Cardiac septum (tissue), 1 donor: Measurements from ENCODE around the gene EPS15. TPM values are rescaled to one million over a fixed set of nuclear protein-coding genes. Genes with fewer than 3 reads are reported as not detected.
"Not testable (repeated sequence)": the region's sequence is repeated elsewhere in the genome, so short reads cannot be mapped to it uniquely, and the experiment has no call there.

Source experiments
- DNase-seq: peaks from one replicate; pipeline ENCODE4 v3.0.0-alpha.2; 2020; ENCODE audit warnings: low spot score
- intact Hi-C: fragments of 100-400 bp; cut with DNase I; formaldehyde crosslinking; loops from one replicate; pipeline ENCODE4 v1.14.0; 2022
- total RNA-seq: library from RNA; stranded (reverse); fragmentation: NEBNext Ultra II Directional; extraction: Animal tissue kit (Norgen Biotek cat#: 25700); gene quantifications from one replicate; pipeline ENCODE4 v1.2.1, GENCODE V29; 2021
- donor health status: DM: no; HTN: no; CAD: no.

The EPS15 gene
- total RNA-seq, 1 donor from 2014 or later, result 46.6 TPM

DNA sequence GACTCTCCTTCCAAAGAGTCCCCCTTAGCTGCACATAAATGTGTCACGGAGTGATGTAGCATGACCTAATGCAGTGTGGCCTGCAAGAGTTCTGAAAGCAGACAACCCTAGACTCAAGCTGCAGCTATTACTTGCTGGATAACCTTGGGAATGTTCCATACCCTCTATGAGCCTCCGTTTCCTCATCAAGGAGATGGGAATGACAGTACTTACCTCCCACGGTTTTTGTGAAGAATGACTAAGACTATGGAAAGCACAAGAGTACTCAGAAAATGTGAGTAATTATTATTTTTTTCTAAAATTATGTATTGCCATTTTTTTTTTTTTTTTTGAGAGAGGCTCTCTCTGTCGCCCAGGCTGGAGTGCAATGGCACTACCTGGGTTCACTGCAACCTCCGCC lies 191.7 kb downstream of the EPS15 start:
- DNase-seq, result no peak
- intact Hi-C loops, result no loop called here

DNA sequence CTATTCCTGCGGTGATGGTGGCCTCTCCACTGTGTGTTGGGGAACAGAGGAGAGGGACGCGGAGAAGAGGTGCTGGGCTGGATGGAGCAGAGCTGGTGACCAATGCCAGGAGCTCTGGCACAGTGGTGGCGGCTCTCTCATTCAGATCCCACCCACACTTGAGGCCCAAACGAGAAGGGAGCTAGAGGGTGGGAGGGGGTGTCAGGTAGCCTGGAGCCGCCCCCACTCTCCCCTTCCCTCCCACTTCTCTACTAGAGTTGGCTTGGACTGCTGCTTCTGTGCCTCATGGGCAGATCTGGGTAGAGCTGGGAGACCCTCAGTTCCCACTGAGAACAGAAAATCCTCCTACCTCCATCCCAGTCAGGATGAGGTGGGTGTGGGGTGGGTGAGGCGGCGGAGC lies 192.2 kb downstream of the EPS15 start:
- no peak for DNase-seq

DNA sequence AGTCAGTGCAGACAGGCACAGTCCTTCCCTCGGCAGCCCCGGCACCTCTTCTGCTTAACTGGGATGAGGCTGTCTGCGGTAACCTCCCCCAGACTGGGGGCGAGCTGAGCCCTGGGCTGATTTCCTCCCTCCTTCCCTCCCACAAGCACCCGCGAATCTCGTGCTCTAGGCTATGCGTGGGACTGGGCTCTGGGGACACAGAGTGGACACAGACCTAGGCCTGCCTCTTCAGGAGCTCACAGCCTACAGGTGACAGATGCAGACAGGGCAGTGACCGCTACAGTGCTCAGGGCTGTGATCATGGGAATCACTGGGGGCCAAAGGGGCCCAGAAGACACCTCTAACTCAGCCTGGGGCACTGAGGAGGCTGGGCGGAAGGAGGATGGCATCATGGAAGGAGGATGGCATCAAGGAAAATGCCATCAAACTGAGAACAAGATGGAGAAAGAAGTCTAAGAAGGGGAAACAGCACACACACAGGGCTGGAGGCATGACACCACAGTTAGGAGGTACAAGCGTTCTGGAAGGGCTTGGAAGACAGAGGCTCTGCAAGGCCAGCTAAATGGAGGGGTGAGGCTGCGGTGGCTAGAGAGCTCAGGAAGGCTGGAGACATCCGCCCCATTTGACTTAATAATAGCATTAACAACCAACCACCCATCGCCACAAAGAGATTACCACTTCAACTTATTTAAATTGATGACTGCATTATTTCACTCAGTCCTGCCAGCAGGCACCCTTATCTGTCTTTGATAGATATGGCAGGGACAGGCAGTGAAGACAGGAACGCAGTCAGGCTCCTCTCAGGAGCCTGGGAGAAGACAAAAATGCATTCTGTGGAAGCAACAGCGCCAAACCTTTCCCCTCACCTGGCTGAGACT lies 192.9 kb downstream of the EPS15 start:
- DNase-seq, result no peak
- intact Hi-C loops, result no loop called here

More for the DNA sequence above, 192.2 kb downstream of the EPS15 start:
- intact Hi-C loops, result no loop called here

DNA sequence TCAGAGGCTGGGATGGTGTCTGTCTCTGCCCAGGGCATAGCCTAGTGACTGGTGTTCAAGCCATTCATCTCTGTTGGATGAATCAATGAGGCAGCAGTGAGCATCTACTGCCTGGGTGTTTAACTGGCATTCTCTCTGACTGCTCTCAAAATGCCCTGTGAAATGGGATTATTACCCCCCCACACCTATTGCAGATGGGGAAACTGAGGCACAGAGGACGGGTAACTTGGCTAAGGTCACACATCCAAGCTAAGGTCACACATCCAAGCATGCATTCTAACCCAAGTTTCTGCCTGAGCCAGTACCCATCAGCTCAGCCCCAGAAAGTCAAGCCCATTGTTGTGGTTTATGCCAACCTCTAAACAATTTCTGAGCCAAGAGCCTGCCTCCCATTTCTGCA lies 193.7 kb downstream of the EPS15 start:
- intact Hi-C loops, result no loop called here
- DNase-seq, result no peak

DNA sequence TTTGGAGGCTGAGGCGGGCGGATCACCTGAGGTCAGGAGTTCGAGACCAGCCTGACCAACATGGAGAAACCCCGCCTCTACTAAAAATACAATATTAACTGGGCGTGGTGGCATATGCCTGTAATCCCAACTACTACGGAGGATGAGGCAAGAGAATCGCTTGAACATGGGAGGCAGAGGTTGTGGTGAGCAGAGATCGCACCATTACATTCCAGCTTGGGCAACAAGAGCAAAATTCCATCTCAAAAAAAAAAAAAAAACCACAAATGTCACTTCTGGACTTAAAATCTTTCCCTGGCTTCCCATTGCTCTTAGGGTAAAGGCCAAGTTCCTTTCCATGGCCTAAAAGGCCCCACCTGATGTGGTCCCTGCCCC lies 194.1 kb downstream of the EPS15 start:
- intact Hi-C loops, DNase-seq: not testable (repeated sequence)

DNA sequence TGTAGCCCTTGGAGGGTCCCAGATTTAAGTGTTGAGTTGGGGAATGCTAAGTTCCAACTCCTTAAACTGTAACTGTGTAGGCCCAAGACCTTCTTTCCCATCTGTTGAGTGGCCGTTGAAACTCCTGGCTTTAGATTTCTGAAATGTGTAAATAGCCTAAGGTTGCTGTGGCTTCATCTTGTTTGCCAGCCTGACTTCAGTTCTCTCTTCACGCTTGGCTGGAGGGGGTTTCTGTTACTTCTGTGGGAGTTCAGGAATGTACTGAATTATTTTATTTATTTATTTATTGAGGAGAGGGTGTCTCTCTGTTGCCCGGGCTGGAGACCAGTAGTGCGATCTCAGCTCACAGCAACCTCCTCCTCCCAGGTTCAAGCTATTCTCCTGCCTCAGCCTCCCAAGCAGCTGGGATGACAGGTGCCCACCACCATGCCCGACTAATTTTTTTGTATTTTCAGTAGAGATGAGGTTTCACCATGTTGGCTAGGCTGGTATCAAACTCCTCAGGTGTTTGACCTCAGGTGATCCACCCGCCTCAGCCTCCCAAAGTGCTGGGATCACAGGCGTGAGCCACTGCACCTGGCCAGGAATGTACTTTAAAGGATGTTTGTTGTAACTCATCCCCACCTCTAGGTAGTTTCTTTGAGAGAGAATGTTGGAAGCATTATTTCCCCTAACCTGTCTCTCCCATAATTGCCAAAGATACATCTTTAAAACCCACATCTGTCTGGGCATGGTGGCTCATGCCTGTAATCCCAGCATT lies 194.6 kb downstream of the EPS15 start:
- no peak for DNase-seq
- intact Hi-C loops, result no loop called here

DNA sequence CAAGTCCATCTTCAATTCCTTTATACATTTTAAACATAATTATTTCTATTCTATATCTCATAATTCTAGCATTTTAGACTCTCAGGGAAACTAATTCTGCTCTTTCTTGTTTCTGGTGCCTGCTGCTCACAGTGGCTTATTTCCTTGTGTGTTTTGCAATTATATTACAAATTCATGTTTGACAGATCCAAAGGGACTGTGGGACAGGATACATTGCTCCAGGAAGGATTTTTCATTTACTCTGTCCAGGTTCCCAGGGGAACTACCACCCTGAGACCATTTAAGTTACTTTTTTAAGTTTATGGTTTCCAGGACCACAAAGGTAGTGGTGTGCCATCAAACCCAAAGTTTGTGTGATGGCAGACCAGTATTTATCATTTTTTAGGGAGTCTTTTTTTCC lies 195.3 kb downstream of the EPS15 start:
- intact Hi-C loops, result no loop called here
- DNase-seq, result no peak

DNA sequence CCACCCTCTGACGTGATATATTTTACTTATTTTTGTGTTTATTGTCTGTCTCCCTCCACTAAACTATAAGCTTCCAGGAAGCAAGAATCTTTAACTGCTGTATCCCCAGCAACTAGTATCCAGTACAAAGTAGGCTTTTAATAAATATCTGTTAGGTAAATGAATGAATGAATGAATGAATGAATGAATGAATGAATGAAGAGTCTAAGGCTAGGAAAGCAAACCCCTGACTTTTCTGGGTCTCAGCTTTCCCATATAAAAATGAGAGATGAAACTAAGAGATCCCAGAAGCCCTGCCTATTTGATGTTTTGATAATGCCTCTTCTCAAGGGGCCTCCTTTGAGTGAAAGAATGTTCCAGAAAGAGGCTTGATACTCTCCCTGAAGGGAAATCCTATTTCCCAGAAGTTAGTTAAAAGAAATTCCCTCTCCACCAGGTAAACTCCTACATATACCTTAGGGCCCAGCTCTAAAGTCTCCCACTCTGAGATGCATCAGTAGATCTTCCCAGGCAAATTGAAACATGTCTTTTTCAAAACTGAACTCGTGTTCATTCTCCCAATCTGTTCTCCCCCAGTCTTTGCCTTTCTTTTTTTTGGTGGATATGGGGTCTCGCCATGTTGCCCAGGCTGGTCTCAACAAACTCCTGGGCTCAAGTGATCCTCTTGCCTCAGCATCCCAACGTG lies 196.5 kb downstream of the EPS15 start:
- no peak for DNase-seq
- intact Hi-C loops, result no loop called here

DNA sequence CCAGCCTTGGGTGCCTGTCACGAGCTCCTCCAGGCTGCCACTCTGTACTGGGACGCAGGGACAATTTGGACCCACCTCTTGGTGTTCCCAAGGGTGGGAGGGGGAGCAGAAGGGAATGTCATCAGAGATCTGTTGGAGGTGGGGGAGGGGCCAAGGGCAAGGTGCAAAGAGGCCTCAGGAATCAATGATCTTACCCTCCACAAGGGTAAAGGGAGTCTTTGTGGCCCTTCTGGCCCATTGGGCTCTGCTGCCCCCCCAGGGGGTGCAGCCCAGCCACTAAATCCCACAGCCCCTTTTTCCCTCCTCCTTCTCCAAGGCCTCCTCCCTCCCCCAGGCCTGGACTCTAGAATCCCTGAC lies 197.2 kb downstream of the EPS15 start:
- intact Hi-C loops, result no loop called here
- no peak for DNase-seq

DNA sequence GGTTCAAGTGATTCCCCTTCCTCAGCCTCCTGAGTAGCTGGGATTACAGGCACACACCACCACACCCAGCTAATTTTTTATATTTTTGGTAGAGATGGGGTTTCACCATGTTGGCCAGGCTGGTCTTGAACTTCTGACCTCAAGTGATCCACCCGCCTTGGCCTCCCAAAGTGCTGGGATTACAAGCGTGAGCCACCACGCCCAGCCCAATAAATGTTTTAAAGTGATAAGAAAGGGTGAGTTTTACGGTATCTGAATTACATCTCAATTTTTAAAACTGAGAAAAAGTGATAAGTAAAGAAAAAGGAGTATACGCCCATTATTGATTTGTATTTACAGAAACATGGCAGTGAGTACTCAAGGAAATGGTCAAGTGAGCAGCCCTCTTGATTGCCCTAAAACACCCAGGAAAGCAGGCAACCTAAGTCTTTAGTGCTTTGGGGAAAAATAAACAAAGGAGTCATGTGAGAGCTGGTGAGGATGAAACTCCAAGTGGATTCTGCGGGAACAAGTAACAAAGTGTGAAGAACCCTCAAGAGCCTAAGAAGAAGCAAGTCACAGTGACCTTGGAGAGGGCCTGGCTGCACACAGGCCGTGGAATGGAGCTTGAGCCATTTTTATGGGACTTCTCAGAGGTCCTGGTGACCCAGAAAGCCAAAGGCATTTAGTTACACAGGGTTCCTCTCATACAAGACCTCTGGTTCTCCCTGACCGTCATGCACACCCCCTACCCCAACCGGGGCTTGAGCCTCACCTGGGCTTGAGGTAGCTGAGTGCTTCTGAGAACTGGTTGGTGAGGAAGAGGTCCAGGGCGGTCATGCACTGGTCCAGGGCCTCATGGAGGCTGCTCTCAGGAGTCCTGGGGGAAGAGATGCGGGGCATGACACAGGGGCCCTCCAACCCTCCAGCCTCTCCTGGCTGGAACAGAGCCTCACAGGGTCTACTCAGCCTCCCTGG lies 197.8 kb downstream of the EPS15 start:
- DNase-seq, result no peak
- intact Hi-C loops, result no loop called here

DNA sequence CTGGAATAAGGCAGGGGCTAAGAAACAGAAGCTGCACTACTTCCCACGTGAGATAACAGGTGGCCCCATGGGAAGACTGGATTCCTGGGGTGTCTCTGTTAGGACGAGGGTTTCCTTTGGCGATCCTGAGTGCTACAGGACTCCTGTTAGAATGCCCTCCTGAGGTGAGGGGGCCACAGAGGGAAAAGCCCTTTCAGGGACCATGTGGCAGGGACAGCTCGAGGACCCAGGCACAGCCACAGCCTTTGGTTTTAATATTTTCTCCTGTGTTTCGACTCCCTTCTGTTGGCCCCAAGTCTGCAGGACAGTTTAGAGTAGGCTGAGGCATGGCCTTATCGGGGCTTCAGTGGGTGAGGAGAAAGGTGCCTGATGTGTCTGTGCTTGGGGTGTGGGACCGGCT lies 201.3 kb downstream of the EPS15 start:
- no peak for DNase-seq
- intact Hi-C loops, result no loop called here

DNA sequence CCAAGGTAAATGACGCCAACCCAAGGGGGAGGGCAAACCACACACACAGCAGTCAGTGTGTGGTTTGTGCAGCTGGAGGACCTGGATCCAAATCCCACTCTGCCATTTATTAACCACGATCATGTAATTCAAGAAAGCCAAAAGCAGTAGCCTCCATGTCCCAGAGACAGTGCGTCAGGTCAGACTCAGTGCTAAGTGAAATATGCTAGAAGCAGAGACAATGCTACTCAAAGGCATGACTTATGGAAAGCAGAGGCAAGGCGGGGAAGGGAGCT lies 202.3 kb downstream of the EPS15 start:
- intact Hi-C loops, result no loop called here
- DNase-seq, result no peak

DNA sequence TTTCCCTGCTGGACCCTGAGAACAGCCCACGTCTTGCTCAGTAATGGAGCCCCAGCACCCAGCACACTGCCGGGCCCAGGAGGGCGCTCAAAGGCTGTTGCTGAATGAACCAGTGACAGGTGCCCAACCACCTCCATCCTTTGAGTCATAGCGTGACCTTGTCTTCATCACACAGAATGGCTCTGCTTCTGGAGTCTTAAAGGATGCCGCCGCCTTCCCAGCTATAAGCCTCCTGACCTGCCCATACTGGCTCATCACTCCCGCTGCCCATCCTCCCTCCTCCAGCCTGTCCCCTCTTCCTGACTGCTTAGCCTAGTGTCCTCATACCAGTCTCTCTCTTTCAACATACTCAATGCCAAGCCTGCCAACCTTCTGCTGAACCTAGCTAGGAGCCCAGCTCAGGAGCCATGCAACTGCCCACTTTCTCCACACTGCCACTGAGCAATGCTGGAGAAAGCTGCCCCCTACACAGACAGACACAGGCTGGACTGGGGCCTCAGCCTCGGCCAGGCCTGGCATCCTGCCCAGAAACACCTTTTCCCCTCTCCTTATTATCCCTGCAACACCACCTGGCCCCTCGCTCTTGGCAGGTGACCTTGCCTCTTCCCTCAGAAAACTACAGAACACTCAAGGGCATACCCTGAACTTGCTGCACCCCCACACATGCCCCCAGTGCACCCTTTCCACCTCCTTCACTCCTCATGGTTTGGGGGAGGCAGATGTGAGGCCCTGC lies 202.8 kb downstream of the EPS15 start:
- intact Hi-C loops, result no loop called here
- no peak for DNase-seq

DNA sequence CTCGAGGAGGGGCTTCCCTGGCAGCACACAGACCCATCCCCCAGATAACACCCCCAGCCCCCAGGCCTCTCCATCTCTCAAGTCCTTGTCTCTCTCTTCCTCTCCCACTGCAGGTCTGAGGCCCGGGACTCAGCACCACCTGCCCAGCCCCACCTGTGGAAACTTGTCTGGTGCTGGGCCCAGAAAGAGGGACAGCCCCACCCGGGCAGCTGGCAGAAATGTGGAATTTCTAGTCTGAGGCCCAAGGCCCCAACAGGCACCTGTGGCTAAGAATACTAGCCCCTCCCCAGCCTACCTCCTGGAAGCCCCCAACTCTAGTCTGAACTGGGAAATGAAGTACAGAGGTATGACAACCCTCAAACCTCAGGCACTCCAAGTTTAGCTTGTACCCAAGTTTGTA lies 204.1 kb downstream of the EPS15 start:
- intact Hi-C loops, result no loop called here
- no peak for DNase-seq

DNA sequence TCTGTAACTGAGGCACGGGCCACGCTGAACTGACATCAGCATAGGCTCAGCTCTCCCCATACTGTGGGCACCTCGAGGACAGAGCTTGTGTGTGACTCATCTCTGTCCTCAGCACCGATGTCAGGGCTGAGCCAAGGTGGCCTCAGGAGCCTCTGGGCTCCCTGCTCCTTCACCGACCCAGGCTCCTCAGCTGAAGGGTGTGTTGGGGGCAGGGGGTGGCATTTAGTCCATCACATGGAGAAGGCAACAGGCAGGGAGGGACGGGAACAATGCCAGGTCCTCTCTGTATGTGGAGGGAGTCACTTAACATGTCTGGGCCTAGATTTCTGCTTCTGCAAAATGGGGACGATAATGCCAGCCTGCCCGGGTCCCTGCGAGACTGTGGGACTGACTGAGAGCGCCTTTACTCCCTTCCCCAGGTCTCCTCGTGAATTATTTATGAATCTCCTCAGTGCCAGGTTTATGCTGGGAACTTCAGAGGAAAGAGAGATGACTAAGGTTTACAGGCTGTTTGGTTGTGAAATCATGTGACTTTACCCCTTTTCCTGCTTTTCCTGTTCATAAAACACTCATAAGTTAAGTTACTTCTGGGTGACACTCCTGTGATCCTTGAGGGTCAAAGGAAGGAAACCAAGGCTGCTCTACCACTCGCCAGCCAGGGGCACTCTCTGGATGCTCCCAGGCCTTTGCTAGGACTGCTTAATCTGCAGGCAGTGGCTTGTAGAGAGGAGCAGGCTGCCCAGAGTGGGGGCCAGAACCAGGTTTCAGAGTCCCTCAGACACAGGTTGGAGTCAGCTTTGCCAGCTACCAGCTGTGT lies 204.9 kb downstream of the EPS15 start:
- DNase-seq, result no peak
- intact Hi-C loops, result no loop called here

DNA sequence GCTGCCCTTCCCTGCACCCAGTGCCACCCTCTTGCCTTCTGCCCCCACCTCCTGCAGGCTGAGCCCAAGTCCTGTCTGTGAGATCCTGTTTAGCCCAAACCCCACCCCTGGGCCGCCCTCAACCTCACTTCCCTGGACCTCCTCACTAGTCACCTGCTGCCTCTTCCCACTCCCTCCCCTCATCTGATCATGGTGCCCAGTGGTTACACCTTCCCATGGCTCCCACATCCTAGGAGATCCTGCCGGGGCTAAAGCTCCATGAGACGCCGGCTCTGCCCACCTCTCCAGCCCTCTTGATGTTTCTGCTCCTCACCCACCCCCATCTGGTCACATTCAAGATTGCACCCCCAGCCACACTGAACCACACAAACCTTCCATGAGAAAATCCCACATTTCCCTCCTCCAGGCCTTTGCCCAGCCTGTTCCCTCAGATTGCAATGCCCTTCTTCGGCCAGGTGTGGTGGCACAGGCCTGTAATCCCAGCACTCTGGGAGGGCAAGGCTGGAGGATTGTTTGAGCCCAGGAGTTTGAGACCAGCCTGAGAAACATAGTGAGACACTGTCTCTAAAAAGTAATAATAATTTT lies 205.7 kb downstream of the EPS15 start:
- DNase-seq, result no peak

DNA sequence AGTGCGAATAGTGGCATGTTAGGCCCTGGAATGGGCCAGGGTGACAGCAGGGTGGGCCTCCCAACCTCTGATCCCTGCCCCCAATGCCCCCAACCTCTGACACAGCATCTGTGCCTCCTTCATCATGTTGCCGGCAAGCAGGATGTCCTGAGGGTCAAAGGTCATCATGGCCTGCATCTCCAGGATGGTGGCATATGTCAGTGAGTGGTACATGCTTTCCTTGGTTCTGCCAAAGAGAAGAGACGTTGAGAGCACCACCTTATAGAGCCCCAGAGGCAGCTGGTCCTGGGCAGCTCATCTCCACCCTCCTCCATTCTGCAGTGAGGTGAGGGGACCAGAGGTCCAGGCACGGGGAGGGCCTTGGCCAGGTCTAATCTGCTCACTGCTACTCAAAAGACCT lies 206.3 kb downstream of the EPS15 start:
- no peak for DNase-seq
- intact Hi-C loops, result no loop called here

More for the DNA sequence above, 205.7 kb downstream of the EPS15 start:
- intact Hi-C loops, result no loop called here

DNA sequence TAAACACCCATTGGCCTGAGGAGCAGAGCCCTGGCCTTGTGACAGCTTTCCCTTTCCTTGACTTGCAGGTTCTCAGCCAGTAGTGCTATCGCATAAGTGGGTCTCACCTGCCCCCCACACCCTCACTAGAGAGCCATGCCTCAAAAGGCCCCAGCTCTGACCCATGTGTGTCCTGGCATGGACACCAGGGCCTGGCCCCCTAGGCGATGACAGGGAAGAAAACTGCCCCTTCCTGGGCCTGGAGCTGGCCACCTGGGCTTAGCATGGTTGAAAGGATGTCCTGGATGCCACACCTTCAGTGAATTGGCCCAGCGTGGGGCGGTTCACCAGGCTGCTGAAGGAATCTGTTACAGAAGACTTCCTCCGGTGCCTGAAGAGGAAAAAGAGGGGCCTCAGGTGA lies 207.2 kb downstream of the EPS15 start:
- no peak for DNase-seq
- intact Hi-C loops, result no loop called here
